Breast epithelium (tissue), 4 donors: ENCODE data around the gene CAMK2B. TPM values are rescaled to one million over a fixed set of nuclear protein-coding genes. Genes with fewer than 3 reads are reported as not detected.

Experiments
- DNase-seq, 2 donors: peaks; one replicate each; pipeline ENCODE4 v3.0.0-alpha.2; 2019; ENCODE audit warnings: low spot score in 2 of 2
- H3K27ac ChIP-seq, 2 donors: fragments of 200-600 bp; sonication (generic) in 1 of 2; one replicate each; pipeline ENCODE4 v1.5.1; 2016 to 2019; ENCODE audit warnings: mild to moderate bottlenecking in 1 of 2
- H3K27me3 ChIP-seq, 2 donors: fragments of 200-600 bp; sonication (generic) in 1 of 2; one replicate each; pipeline versions ENCODE4 v1.5.1 to v1.6.0; 2017 to 2019; ENCODE audit warnings: control low read depth in 1 of 2, mild to moderate bottlenecking in 1 of 2
- H3K36me3 ChIP-seq: fragments of 200-600 bp; one replicate; pipeline ENCODE4 v1.5.1; 2019
- H3K4me1 ChIP-seq, 2 donors: fragments of 200-600 bp; sonication (generic); one replicate each; pipeline ENCODE4 v1.5.1; 2016 to 2019; ENCODE audit warnings: control low read depth in 1 of 2
- H3K4me3 ChIP-seq, 3 donors: fragments of 200-600 bp; sonication (generic); 1 replicate in 2 of 3; 2 replicates in 1 of 3; pipeline ENCODE4 v1.5.1; 2016 to 2019; ENCODE audit warnings: mild to moderate bottlenecking in 3 of 3, moderate library complexity in 2 of 3
- H3K9me3 ChIP-seq, 2 donors: fragments of 200-600 bp; sonication (generic) in 1 of 2; one replicate each; pipeline ENCODE4 v1.5.1; 2016 to 2019; ENCODE audit warnings: control low read depth in 1 of 2
- POLR2A ChIP-seq: fragments of 450-650 bp; IDR thresholded peaks from one replicate; pipeline ENCODE4 v1.6.1; 2016; ENCODE audit warnings: antibody characterized with exemption, mild to moderate bottlenecking, moderate library complexity
- POLR2AphosphoS5 ChIP-seq, 3 donors: sonication (generic); formaldehyde crosslinking; IDR thresholded peaks; one replicate each; pipeline ENCODE4 v1.6.1; 2017; ENCODE audit warnings: antibody characterized with exemption in 3 of 3
- intact Hi-C: fragments of 100-400 bp; cut with DNase I; formaldehyde crosslinking; loops from one replicate; pipeline ENCODE4 v1.15.1; 2023; ENCODE audit warnings: low total_unique reads
- total RNA-seq, 3 donors: library from RNA; depleted of rRNA; stranded (reverse); fragments of >200 nt; gene quantifications; one replicate each; pipeline ENCODE4 v1.1.0, GENCODE V29; 2016
- TF ChIP-seq, protein P1 (sequence below), 3 donors: fragments of 450-650 bp; IDR thresholded peaks; one replicate each; pipeline ENCODE4 v1.5.1; 2016 to 2017; ENCODE audit warnings: antibody characterized with exemption in 3 of 3, mild to moderate bottlenecking in 3 of 3, moderate library complexity in 3 of 3

Gene CAMK2B
- total RNA-seq, 3 donors from 2014 or later: 2.0 to 9.2 TPM; not detected in 1

- H3K4me1 ChIP-seq: no peaks in the 10 kb centered on the region
- no peaks in the 10 kb centered on the region for H3K36me3 ChIP-seq
- H3K4me3 ChIP-seq: no peak overlapping the region
- H3K9me3 ChIP-seq: no peaks in the 10 kb centered on the region
- TF ChIP-seq POLR2A (no peak), POLR2AphosphoS5 (IDR thresholded peaks at IDR 0.05) (no peak)
- TF ChIP-seq, protein P1, sequence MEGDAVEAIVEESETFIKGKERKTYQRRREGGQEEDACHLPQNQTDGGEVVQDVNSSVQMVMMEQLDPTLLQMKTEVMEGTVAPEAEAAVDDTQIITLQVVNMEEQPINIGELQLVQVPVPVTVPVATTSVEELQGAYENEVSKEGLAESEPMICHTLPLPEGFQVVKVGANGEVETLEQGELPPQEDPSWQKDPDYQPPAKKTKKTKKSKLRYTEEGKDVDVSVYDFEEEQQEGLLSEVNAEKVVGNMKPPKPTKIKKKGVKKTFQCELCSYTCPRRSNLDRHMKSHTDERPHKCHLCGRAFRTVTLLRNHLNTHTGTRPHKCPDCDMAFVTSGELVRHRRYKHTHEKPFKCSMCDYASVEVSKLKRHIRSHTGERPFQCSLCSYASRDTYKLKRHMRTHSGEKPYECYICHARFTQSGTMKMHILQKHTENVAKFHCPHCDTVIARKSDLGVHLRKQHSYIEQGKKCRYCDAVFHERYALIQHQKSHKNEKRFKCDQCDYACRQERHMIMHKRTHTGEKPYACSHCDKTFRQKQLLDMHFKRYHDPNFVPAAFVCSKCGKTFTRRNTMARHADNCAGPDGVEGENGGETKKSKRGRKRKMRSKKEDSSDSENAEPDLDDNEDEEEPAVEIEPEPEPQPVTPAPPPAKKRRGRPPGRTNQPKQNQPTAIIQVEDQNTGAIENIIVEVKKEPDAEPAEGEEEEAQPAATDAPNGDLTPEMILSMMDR (IDR thresholded peaks at IDR 0.05): no peak
- intact Hi-C loops: no loop called here
- peak in 1 of 2 donors; percentile 40 for DNase-seq
- H3K27me3 ChIP-seq: no peaks in the 10 kb centered on the region
- H3K27ac ChIP-seq: no peak overlapping the region
Measured at GRCh38 chr7:44287488-44288380, 37.7 kb downstream of the CAMK2B start.

DNA sequence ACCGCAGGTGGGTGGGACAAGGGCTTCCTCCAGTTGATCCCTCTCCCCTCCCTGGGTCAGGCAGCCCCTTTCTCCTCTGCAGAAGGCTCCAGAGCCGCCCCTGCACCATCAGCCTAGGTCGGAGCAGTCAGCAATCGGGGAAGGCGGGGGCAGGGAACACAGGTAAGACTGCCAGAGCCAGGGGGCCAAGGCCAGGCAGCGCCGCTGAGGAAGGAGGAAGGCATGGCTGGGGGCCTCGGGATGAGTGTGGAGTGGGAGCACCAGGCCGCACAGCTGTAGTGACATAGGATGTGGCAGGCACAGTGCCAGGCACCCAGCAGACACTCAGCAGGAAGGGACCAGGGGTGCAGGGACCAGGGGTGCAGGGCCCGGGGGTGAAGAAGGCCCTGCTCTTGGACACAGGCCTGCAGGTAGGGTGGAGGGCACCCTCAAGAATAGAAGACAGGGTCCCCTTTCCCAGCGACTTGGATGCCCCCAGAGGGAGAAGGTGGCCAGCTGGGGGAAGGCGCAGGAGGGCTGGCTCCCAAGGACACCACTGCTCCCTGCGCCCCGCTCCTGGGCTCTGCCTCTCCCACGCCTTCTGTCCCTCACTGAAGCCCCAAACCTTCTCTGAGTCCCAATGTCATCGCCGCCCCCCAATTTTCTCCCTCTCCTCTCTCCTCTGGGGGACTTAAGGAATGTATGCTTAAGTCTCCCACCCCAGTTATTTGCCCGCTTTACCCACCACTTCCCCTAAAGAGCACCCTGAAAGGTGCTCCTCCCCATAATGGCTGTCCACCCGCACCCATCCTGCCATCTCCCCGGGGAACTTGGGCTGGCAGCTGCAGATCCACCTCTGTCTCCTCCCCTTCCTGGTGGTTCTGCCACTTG lies 38.5 kb downstream of the CAMK2B start:
- TF ChIP-seq POLR2A (no peak), POLR2AphosphoS5 (IDR thresholded peaks at IDR 0.05) (no peak)
- TF ChIP-seq, protein P1 (IDR thresholded peaks at IDR 0.05): no peak
- H3K27ac ChIP-seq: no peak overlapping the region
- H3K27me3 ChIP-seq: no peaks in the 10 kb centered on the region
- H3K4me3 ChIP-seq: no peak overlapping the region
- H3K4me1 ChIP-seq: no peaks in the 10 kb centered on the region
- no peaks in the 10 kb centered on the region for H3K36me3 ChIP-seq
- no peaks in the 10 kb centered on the region for H3K9me3 ChIP-seq
- DNase-seq: peak in 1 of 2 donors; percentile 25
- intact Hi-C loops: no loop called here

DNA sequence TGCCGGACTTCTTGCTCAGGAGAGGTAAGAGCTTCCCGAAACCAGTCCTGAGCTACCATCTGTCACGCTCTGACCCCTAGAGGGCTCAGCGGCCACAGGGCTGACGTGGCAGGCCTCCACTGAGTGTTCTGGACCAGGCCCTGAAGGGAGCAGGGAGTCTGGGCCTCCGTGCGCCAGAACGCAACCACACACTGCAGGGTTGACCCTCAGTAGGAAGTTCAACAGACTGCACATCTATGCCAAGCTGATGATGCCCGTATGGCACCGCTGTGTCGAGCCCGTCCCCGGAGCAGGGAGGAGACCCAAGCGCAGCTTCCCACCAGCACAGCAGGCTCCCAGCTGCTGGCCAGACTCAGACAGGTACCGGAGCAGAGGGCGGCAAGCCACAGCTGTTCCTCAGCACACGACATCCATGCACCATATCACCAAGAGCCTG lies 39.2 kb downstream of the CAMK2B start:
- Histone ChIP-seq H3K4me3 (no peak overlapping the region), H3K27me3 (no peaks in the 10 kb centered on the region), H3K36me3 (no peaks in the 10 kb centered on the region), H3K9me3 (no peaks in the 10 kb centered on the region), H3K27ac (no peak overlapping the region), H3K4me1 (no peaks in the 10 kb centered on the region)
- TF ChIP-seq, protein P1 (IDR thresholded peaks at IDR 0.05): no peak
- TF ChIP-seq POLR2A (no peak), POLR2AphosphoS5 (IDR thresholded peaks at IDR 0.05) (no peak)
- intact Hi-C loops: no loop called here
- DNase-seq: peak in 1 of 2 donors; percentile 34

- Histone ChIP-seq H3K9me3 (no peaks in the 10 kb centered on the region), H3K4me3 (no peak overlapping the region), H3K27me3 (no peaks in the 10 kb centered on the region), H3K27ac (no peak overlapping the region), H3K4me1 (no peaks in the 10 kb centered on the region), H3K36me3 (no peaks in the 10 kb centered on the region)
- no peak for TF ChIP-seq POLR2AphosphoS5 (IDR thresholded peaks at IDR 0.05)
- no peak for TF ChIP-seq POLR2A
- TF ChIP-seq, protein P1 (IDR thresholded peaks at IDR 0.05): no peak
- DNase-seq: peak in 1 of 2 donors; percentile 25
- intact Hi-C loops: no loop called here
Measured at GRCh38 chr7:44285561-44285960, 39.8 kb downstream of the CAMK2B start.
